Measurements from ENCODE around the gene ICOS. TPM values are rescaled to one million over a fixed set of nuclear protein-coding genes. Genes with fewer than 3 reads are reported as not detected.
"Not testable (repeated sequence)": the region's sequence is repeated elsewhere in the genome, so short reads cannot be mapped to it uniquely, and the experiment has no call there.

The ICOS gene
- total RNA-seq, 2 donors from 2014 or later = 145 to 196 TPM

GRCh38 chr2:203928849-203929248 is 7.7 kb upstream of the ICOS start:
- Mint-ChIP-seq H3K4me1 (ENCODE audit: low read depth) (peaks cover 41% of the 10 kb centered on the region), H3K4me3 (no peak overlapping the region), H3K27me3 (ENCODE audit: low read depth) (no peaks in the 10 kb centered on the region), H3K27ac (no peak overlapping the region), H3K9me3 (peaks cover 5 to 8% of the 10 kb centered on the region in 2 donors), H3K36me3 (ENCODE audit: insufficient read depth in 2 of 2) (peaks cover 8 to 24% of the 10 kb centered on the region in 2 donors)
- DNase-seq (no peak), ATAC-seq (replicated peaks in 1 of 2) (no peak)

- Mint-ChIP-seq H3K27ac (peak overlapping the region; percentile 78), H3K4me3 (peak overlapping the region; percentile 68 to 73), H3K4me1 (ENCODE audit: low read depth) (peaks cover 61% of the 10 kb centered on the region), H3K36me3 (ENCODE audit: insufficient read depth in 2 of 2) (peaks cover 8 to 24% of the 10 kb centered on the region in 2 donors)
- not testable (repeated sequence) for H3K9me3 Mint-ChIP-seq; H3K27me3 Mint-ChIP-seq (ENCODE audit: low read depth)
- ATAC-seq (replicated peaks in 1 of 2) (peak; percentile 17 to 27), DNase-seq (peak in 1 of 2 donors; percentile 49)
Observed at GRCh38 chr2:203931262-203931661, 5.3 kb upstream of the ICOS start.

GRCh38 chr2:203934041-203934492 is 2.5 kb upstream of the ICOS start:
- peaks cover 26 to 48% of the 10 kb centered on the region in 2 donors for H3K36me3 Mint-ChIP-seq (ENCODE audit: insufficient read depth in 2 of 2)
- peak overlapping the region; percentile 99 for H3K27ac Mint-ChIP-seq
- no peaks in the 10 kb centered on the region for H3K27me3 Mint-ChIP-seq (ENCODE audit: low read depth)
- DNase-seq (peak; percentile 55 to 69), ATAC-seq (replicated peaks in 1 of 2) (peak; percentile 55 to 63)
- H3K9me3 Mint-ChIP-seq = peaks cover 5 to 8% of the 10 kb centered on the region in 2 donors
- peaks cover 60% of the 10 kb centered on the region for H3K4me1 Mint-ChIP-seq (ENCODE audit: low read depth)
- peak overlapping the region; percentile 78 to 90 for H3K4me3 Mint-ChIP-seq

GRCh38 chr2:203934711-203935438 is 1.7 kb upstream of the ICOS start:
- Mint-ChIP-seq H3K27ac (peak overlapping the region; percentile 99), H3K36me3 (ENCODE audit: insufficient read depth in 2 of 2) (peaks cover 32 to 56% of the 10 kb centered on the region in 2 donors), H3K9me3 (peaks cover 5 to 8% of the 10 kb centered on the region in 2 donors), H3K4me1 (ENCODE audit: low read depth) (peaks cover 60% of the 10 kb centered on the region), H3K27me3 (ENCODE audit: low read depth) (no peaks in the 10 kb centered on the region), H3K4me3 (peak overlapping the region; percentile 78 to 90)
- peak; percentile 25 to 28 for ATAC-seq (replicated peaks in 1 of 2)
- no peak for DNase-seq

GRCh38 chr2:203935568-203935967 is 995 bp upstream of the ICOS start:
- Mint-ChIP-seq H3K4me3 (peak overlapping the region; percentile 78 to 90), H3K27me3 (ENCODE audit: low read depth) (no peaks in the 10 kb centered on the region), H3K9me3 (peaks cover 5 to 6% of the 10 kb centered on the region in 2 donors), H3K36me3 (ENCODE audit: insufficient read depth in 2 of 2) (peaks cover 38 to 60% of the 10 kb centered on the region in 2 donors), H3K27ac (peak overlapping the region; percentile 99), H3K4me1 (ENCODE audit: low read depth) (peaks cover 58% of the 10 kb centered on the region)
- ATAC-seq (replicated peaks in 1 of 2) (no peak), DNase-seq (no peak)

GRCh38 chr2:203936949-203937348 is 386 bp downstream of the ICOS start:
- DNase-seq = no peak
- peak overlapping the region; percentile 91 to 99 for H3K4me3 Mint-ChIP-seq
- peaks cover 0 to 3% of the 10 kb centered on the region in 2 donors for H3K9me3 Mint-ChIP-seq
- H3K4me1 Mint-ChIP-seq (ENCODE audit: low read depth) = peaks cover 58% of the 10 kb centered on the region
- H3K36me3 Mint-ChIP-seq (ENCODE audit: insufficient read depth in 2 of 2) = peaks cover 37 to 63% of the 10 kb centered on the region in 2 donors
- ATAC-seq (replicated peaks in 1 of 2) = peak in 1 of 2 donors; percentile 2
- peak overlapping the region; percentile 100 for H3K27ac Mint-ChIP-seq
- no peaks in the 10 kb centered on the region for H3K27me3 Mint-ChIP-seq (ENCODE audit: low read depth)

- Mint-ChIP-seq H3K4me3 (peak overlapping the region; percentile 91 to 99), H3K27me3 (ENCODE audit: low read depth) (no peaks in the 10 kb centered on the region), H3K9me3 (peaks cover 0 to 3% of the 10 kb centered on the region in 2 donors), H3K36me3 (ENCODE audit: insufficient read depth in 2 of 2) (peaks cover 37 to 63% of the 10 kb centered on the region in 2 donors), H3K4me1 (ENCODE audit: low read depth) (peaks cover 58% of the 10 kb centered on the region), H3K27ac (peak overlapping the region; percentile 100)
- ATAC-seq (replicated peaks in 1 of 2) (no peak), DNase-seq (no peak)
Observed at GRCh38 chr2:203937788-203938187, 1.2 kb downstream of the ICOS start.

GRCh38 chr2:203940039-203940438 is 3.5 kb downstream of the ICOS start:
- Mint-ChIP-seq H3K9me3 (peaks cover 0 to 2% of the 10 kb centered on the region in 2 donors), H3K4me1 (ENCODE audit: low read depth) (peaks cover 58% of the 10 kb centered on the region), H3K4me3 (peak overlapping the region; percentile 91 to 99), H3K27me3 (ENCODE audit: low read depth) (no peaks in the 10 kb centered on the region), H3K36me3 (ENCODE audit: insufficient read depth in 2 of 2) (peaks cover 50 to 72% of the 10 kb centered on the region in 2 donors), H3K27ac (peak overlapping the region; percentile 100)
- peak; percentile 5 for ATAC-seq (replicated peaks in 1 of 2)
- DNase-seq = no peak

GRCh38 chr2:203943493-203944382 is 7.2 kb downstream of the ICOS start:
- Mint-ChIP-seq H3K36me3 (ENCODE audit: insufficient read depth in 2 of 2) (peaks cover 51 to 76% of the 10 kb centered on the region in 2 donors), H3K27ac (peak overlapping the region; percentile 96), H3K4me3 (peak overlapping the region; percentile 72 to 91), H3K4me1 (ENCODE audit: low read depth) (peaks cover 81% of the 10 kb centered on the region)
- ATAC-seq (replicated peaks in 1 of 2); DNase-seq; H3K27me3 Mint-ChIP-seq (ENCODE audit: low read depth); H3K9me3 Mint-ChIP-seq: not testable (repeated sequence)

GRCh38 chr2:203948733-203949132 is 12.2 kb downstream of the ICOS start:
- Mint-ChIP-seq H3K9me3 (no peaks in the 10 kb centered on the region), H3K27me3 (ENCODE audit: low read depth) (no peaks in the 10 kb centered on the region), H3K4me1 (ENCODE audit: low read depth) (peaks cover 97% of the 10 kb centered on the region), H3K27ac (peak overlapping the region; percentile 93), H3K4me3 (peak overlapping the region; percentile 58 to 86), H3K36me3 (ENCODE audit: insufficient read depth in 2 of 2) (peaks cover 33 to 55% of the 10 kb centered on the region in 2 donors)
- DNase-seq (no peak), ATAC-seq (replicated peaks in 1 of 2) (peak; percentile 14 to 25)

- peak overlapping the region; percentile 93 for H3K27ac Mint-ChIP-seq
- H3K9me3 Mint-ChIP-seq = no peaks in the 10 kb centered on the region
- no peaks in the 10 kb centered on the region for H3K27me3 Mint-ChIP-seq (ENCODE audit: low read depth)
- ATAC-seq (replicated peaks in 1 of 2) = peak; percentile 48 to 63
- H3K4me3 Mint-ChIP-seq = peak overlapping the region; percentile 58 to 86
- peaks cover 31 to 57% of the 10 kb centered on the region in 2 donors for H3K36me3 Mint-ChIP-seq (ENCODE audit: insufficient read depth in 2 of 2)
- DNase-seq = no peak
- peaks cover 97% of the 10 kb centered on the region for H3K4me1 Mint-ChIP-seq (ENCODE audit: low read depth)
Observed at GRCh38 chr2:203949228-203949627, 12.7 kb downstream of the ICOS start.

GRCh38 chr2:203951366-203951902 is 14.9 kb downstream of the ICOS start:
- no peak for DNase-seq
- Mint-ChIP-seq H3K9me3 (no peaks in the 10 kb centered on the region), H3K4me1 (ENCODE audit: low read depth) (peaks cover 92% of the 10 kb centered on the region)

More at GRCh38 chr2:203951366-203951902, 14.9 kb downstream of the ICOS start:
- H3K27me3 Mint-ChIP-seq (ENCODE audit: low read depth) = no peaks in the 10 kb centered on the region
- peak; percentile 59 to 69 for ATAC-seq (replicated peaks in 1 of 2)
- H3K36me3 Mint-ChIP-seq (ENCODE audit: insufficient read depth in 2 of 2) = peaks cover 28 to 53% of the 10 kb centered on the region in 2 donors
- peak overlapping the region; percentile 58 to 86 for H3K4me3 Mint-ChIP-seq
- peak overlapping the region; percentile 93 for H3K27ac Mint-ChIP-seq
